WTC11 (cell line): ENCODE data around the gene TRIP10. TPM values are rescaled to one million over a fixed set of nuclear protein-coding genes. Genes with fewer than 3 reads are reported as not detected.

Source experiments
- ATAC-seq: fragments of 200-7000 bp; cut with Tn5 transposase; 2 replicates; pipeline ENCODE4 v1.10.0; 2021; ENCODE audit warnings: mild to moderate bottlenecking, moderate library complexity
- CTCF ChIA-PET: fragments of 300-600 bp; sonication (Branson Sonifier 250); formaldehyde crosslinking; loops from one replicate; lab custom pipeline; 2021; ENCODE audit warnings: antibody characterized with exemption; lab: Charles Lee
- POLR2A ChIA-PET: fragments of 350-600 bp; sonication (Branson Sonifier 250); formaldehyde crosslinking; loops from one replicate; lab custom pipeline; 2021; ENCODE audit warnings: antibody characterized with exemption; lab: Charles Lee
- DNase-seq: peaks from one replicate; pipeline ENCODE4 v3.0.0; 2021; ENCODE audit warnings: low spot score
- H3K27ac Mint-ChIP-seq: 2 replicates; pipeline ENCODE4 v1.8.0; 2021; ENCODE audit warnings: mixed read lengths
- H3K27me3 Mint-ChIP-seq: 2 replicates; pipeline ENCODE4 v1.8.0; 2021; ENCODE audit warnings: low read depth, mild to moderate bottlenecking, moderate library complexity, mixed read lengths
- H3K36me3 Mint-ChIP-seq: 2 replicates; pipeline ENCODE4 v1.8.0; 2021; ENCODE audit warnings: mixed read lengths
- H3K4me1 Mint-ChIP-seq: 2 replicates; pipeline ENCODE4 v1.8.0; 2022; ENCODE audit warnings: mixed read lengths
- H3K4me3 Mint-ChIP-seq: 2 replicates; pipeline ENCODE4 v1.8.0; 2021; ENCODE audit warnings: mild to moderate bottlenecking, moderate library complexity, mixed read lengths
- H3K9me3 Mint-ChIP-seq: 2 replicates; pipeline ENCODE4 v1.8.0; 2021; ENCODE audit warnings: mixed read lengths
- E2F4 ChIP-seq: sonication (generic); formaldehyde crosslinking; IDR thresholded peaks from 2 replicates; pipeline ENCODE4 v1.8.1; 2022; ENCODE audit warnings: low read depth, mild to moderate bottlenecking, moderate library complexity, missing genetic modification reagents, borderline replicate concordance
- ELF4 ChIP-seq: sonication (generic); formaldehyde crosslinking; IDR thresholded peaks from 2 replicates; pipeline ENCODE4 v1.8.1; 2022; ENCODE audit warnings: low read depth, mild to moderate bottlenecking, moderate library complexity, missing genetic modification reagents
- ETV6 ChIP-seq: sonication (generic); formaldehyde crosslinking; IDR thresholded peaks from 2 replicates; pipeline ENCODE4 v1.8.1; 2022; ENCODE audit warnings: mild to moderate bottlenecking, missing genetic modification reagents
- FOXP4 ChIP-seq: sonication (generic); formaldehyde crosslinking; IDR thresholded peaks from 2 replicates; pipeline ENCODE4 v1.8.0; 2022; ENCODE audit warnings: mild to moderate bottlenecking, missing genetic modification reagents
- GRHL2 ChIP-seq: fragments of 250-450 bp; sonication (Bioruptor Pico); IDR thresholded peaks from 2 replicates; pipeline ENCODE4 v1.8.0; 2022; ENCODE audit warnings: mild to moderate bottlenecking, moderate library complexity; ENCODE audit not compliant: insufficient replicate concordance, severe bottlenecking
- NFYB ChIP-seq: sonication (generic); formaldehyde crosslinking; conservative IDR thresholded peaks from 2 replicates; pipeline ENCODE4 v1.8.0; 2022; ENCODE audit warnings: low read depth, missing genetic modification reagents
- NR1H2 ChIP-seq: sonication (generic); formaldehyde crosslinking; IDR thresholded peaks from 2 replicates; pipeline ENCODE4 v1.9.0; 2021; ENCODE audit warnings: mild to moderate bottlenecking, moderate library complexity, missing genetic modification reagents
- NR2C2 ChIP-seq: sonication (generic); formaldehyde crosslinking; IDR thresholded peaks from 2 replicates; pipeline ENCODE4 v1.8.0; 2022; ENCODE audit warnings: mild to moderate bottlenecking, missing genetic modification reagents
- SMAD3 ChIP-seq: sonication (generic); formaldehyde crosslinking; IDR thresholded peaks from 2 replicates; pipeline ENCODE4 v1.8.0; 2022; ENCODE audit warnings: missing genetic modification reagents, mild to moderate bottlenecking, borderline replicate concordance
- ZBTB43 ChIP-seq: sonication (generic); formaldehyde crosslinking; IDR thresholded peaks from 2 replicates; pipeline ENCODE4 v1.8.1; 2023; ENCODE audit warnings: mild to moderate bottlenecking, missing genetic modification reagents
- ZMAT4 ChIP-seq: fragments of 250-450 bp; sonication (Bioruptor Pico); IDR thresholded peaks from 2 replicates; pipeline ENCODE4 v1.9.0; 2021; ENCODE audit warnings: mild to moderate bottlenecking
- ZNF423 ChIP-seq: fragments of 250-450 bp; sonication (Bioruptor Pico); IDR thresholded peaks from 2 replicates; pipeline ENCODE4 v2.1.2; 2022; ENCODE audit warnings: mild to moderate bottlenecking, moderate library complexity
- ZNF512 ChIP-seq: sonication (generic); formaldehyde crosslinking; IDR thresholded peaks from 2 replicates; pipeline ENCODE4 v1.8.1; 2022; ENCODE audit warnings: missing genetic modification reagents, borderline replicate concordance
- total RNA-seq: library from RNA; stranded (reverse); gene quantifications from 3 replicates; pipeline ENCODE4 v1.2.3, GENCODE V29; 2021

The TRIP10 gene
- total RNA-seq, 1 experiment from 2014 or later: 76.6 TPM

GRCh38 chr19:6711605-6712004 is 27.9 kb upstream of the TRIP10 start:
- peaks cover 40% of the 10 kb centered on the region for H3K27me3 Mint-ChIP-seq
- POLR2A ChIA-PET: no interaction called here
- ATAC-seq: no peak

GRCh38 chr19:6712231-6712630 is 27.2 kb upstream of the TRIP10 start:
- Mint-ChIP-seq H3K4me1 (peaks cover 14% of the 10 kb centered on the region), H3K4me3 (no peak overlapping the region), H3K27ac (no peak overlapping the region), H3K27me3 (peaks cover 40% of the 10 kb centered on the region), H3K9me3 (peaks cover 1% of the 10 kb centered on the region), H3K36me3 (no peaks in the 10 kb centered on the region)
- TF ChIP-seq ELF4 (CRISPR knock-in tag): no peak
- ATAC-seq (no peak), DNase-seq (no peak)
- POLR2A ChIA-PET: no interaction called here
- CTCF ChIA-PET: no interaction called here

More at GRCh38 chr19:6711605-6712004, 27.9 kb upstream of the TRIP10 start:
- DNase-seq: no peak
- TF ChIP-seq NR2C2 (CRISPR knock-in tag) (no peak), NR1H2 (no peak), ZNF423 (no peak), ZNF512 (CRISPR knock-in tag) (no peak), ZMAT4 (CRISPR knock-in tag) (no peak)
- CTCF ChIA-PET: interaction anchor here (0.8 to 1.1 kb wide), 7 partner anchors 9 to 235 kb away, joined by 3 to 5 read pairs (median 4); partner anchors contain the start of genes C3 and VAV1
- no peaks in the 10 kb centered on the region for H3K9me3 Mint-ChIP-seq
- peaks cover 13% of the 10 kb centered on the region for H3K4me1 Mint-ChIP-seq
- no peak overlapping the region for H3K4me3 Mint-ChIP-seq
- no peaks in the 10 kb centered on the region for H3K36me3 Mint-ChIP-seq
- H3K27ac Mint-ChIP-seq: no peak overlapping the region

- Mint-ChIP-seq H3K27ac (no peak overlapping the region), H3K9me3 (peaks cover 8% of the 10 kb centered on the region)
- POLR2A ChIA-PET: no interaction called here
- TF ChIP-seq FOXP4 (CRISPR knock-in tag): no peak
- TF ChIP-seq, all 79 proteins: peak for 0
- H3K4me3 Mint-ChIP-seq: no peak overlapping the region
- CTCF ChIA-PET: no interaction called here
- peaks cover 20% of the 10 kb centered on the region for H3K4me1 Mint-ChIP-seq
- peaks cover 44% of the 10 kb centered on the region for H3K27me3 Mint-ChIP-seq
- H3K36me3 Mint-ChIP-seq: no peaks in the 10 kb centered on the region
- DNase-seq (no peak), ATAC-seq (no peak)
Observed at GRCh38 chr19:6712692-6713670, 26.5 kb upstream of the TRIP10 start.

GRCh38 chr19:6713773-6714692 is 25.4 kb upstream of the TRIP10 start:
- H3K27ac Mint-ChIP-seq: no peak overlapping the region
- POLR2A ChIA-PET: no interaction called here
- TF ChIP-seq ZBTB43 (CRISPR knock-in tag) (no peak), ETV6 (no peak), E2F4 (CRISPR knock-in tag) (no peak), SMAD3 (no peak), NFYB (CRISPR knock-in tag) (no peak), GRHL2 (CRISPR knock-in tag) (no peak)
- TF ChIP-seq, all 79 proteins: peak for 0
- DNase-seq (no peak), ATAC-seq (no peak)
- Mint-ChIP-seq H3K4me3 (no peak overlapping the region), H3K9me3 (peaks cover 8% of the 10 kb centered on the region), H3K27me3 (peaks cover 39% of the 10 kb centered on the region), H3K4me1 (peaks cover 20% of the 10 kb centered on the region), H3K36me3 (no peaks in the 10 kb centered on the region)
- CTCF ChIA-PET: no interaction called here
